Measurements from ENCODE around the gene GCHFR. TPM values are rescaled to one million over a fixed set of nuclear protein-coding genes. Genes with fewer than 3 reads are reported as not detected.

GCHFR gene
- total RNA-seq, 1 donor from 2014 or later = 2.8 TPM

DNA sequence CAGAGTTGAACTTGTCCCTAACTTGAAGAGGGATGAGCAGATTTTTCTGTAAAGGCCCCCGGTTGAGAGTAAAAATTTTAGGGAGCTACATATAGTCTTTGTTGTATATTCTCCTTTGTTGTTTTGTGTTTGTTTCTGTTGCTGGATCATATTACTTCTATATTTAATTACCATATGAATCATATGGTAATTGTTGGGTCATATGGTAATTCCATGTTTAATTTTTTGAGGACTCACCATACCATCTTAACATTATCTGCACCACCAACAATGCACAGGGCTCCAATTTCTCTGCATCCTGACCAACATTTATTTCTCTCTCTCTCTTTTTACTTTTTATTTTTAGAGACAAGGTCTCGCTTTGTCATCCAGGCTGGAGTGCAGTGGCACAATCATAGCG, 35.7 kb downstream of the GCHFR start:
- Histone ChIP-seq H3K79me2 (ENCODE audit: low read depth) (peaks cover 18% of the 10 kb centered on the region), H3K4me3 (no peak overlapping the region), H3K27ac (no peak overlapping the region), H3K4me1 (peaks cover 14% of the 10 kb centered on the region), H2AFZ (replicated peaks) (no peak overlapping the region), H3K4me2 (no peak overlapping the region), H3F3A (ENCODE audit: low read depth) (peaks cover 27% of the 10 kb centered on the region), H3K36me3 (no peaks in the 10 kb centered on the region), H3K9me3 (ENCODE audit: low read depth) (no peaks in the 10 kb centered on the region), H4K20me1 (ENCODE audit: low read depth) (peaks cover 4% of the 10 kb centered on the region), H3K9ac (no peak overlapping the region), H3K27me3 (no peaks in the 10 kb centered on the region)
- peak overlapping the region; percentile 52 for H3K4me3 Mint-ChIP-seq
- H3K4me1 Mint-ChIP-seq = peaks cover 43% of the 10 kb centered on the region
- peaks cover 12% of the 10 kb centered on the region for H3K36me3 Mint-ChIP-seq
- H3K27ac Mint-ChIP-seq = peak overlapping the region; percentile 93
- H3K9me3 Mint-ChIP-seq = no peaks in the 10 kb centered on the region
- H3K27me3 Mint-ChIP-seq (ENCODE audit: insufficient read depth, low read depth) = peaks cover 2% of the 10 kb centered on the region
- TF ChIP-seq EZH2phosphoT487 (IDR thresholded peaks at IDR 0.05) = no peak
- TF ChIP-seq, protein P1, sequence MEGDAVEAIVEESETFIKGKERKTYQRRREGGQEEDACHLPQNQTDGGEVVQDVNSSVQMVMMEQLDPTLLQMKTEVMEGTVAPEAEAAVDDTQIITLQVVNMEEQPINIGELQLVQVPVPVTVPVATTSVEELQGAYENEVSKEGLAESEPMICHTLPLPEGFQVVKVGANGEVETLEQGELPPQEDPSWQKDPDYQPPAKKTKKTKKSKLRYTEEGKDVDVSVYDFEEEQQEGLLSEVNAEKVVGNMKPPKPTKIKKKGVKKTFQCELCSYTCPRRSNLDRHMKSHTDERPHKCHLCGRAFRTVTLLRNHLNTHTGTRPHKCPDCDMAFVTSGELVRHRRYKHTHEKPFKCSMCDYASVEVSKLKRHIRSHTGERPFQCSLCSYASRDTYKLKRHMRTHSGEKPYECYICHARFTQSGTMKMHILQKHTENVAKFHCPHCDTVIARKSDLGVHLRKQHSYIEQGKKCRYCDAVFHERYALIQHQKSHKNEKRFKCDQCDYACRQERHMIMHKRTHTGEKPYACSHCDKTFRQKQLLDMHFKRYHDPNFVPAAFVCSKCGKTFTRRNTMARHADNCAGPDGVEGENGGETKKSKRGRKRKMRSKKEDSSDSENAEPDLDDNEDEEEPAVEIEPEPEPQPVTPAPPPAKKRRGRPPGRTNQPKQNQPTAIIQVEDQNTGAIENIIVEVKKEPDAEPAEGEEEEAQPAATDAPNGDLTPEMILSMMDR (IDR thresholded peaks at IDR 0.05) = no peak
- no peak for TF ChIP-seq EZH2 (IDR thresholded peaks at IDR 0.05)
- DNase-seq (ENCODE audit: low spot score) = no peak

DNA sequence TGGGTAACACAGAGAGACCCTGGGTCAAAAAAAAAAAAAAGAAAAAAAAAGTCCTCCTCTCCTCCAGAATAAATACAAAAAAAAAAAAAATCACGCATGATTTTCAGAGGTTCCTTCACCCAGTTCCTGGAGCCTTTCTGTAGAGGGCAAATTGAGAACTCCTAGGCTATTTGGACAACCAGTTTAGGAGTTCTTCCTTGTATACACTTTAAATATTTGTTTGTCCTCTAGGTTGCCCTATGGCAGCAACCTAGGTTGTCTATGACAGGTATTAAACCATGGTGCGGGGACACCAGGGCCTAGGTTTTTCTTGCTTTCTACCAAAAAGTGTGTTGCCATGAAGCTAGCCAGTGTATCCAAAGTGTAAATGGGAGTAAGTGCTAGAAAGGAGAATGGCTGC, 39.2 kb downstream of the GCHFR start:
- Mint-ChIP-seq H3K27me3 (ENCODE audit: insufficient read depth, low read depth) (peaks cover 2% of the 10 kb centered on the region), H3K36me3 (peaks cover 12% of the 10 kb centered on the region), H3K4me3 (no peak overlapping the region), H3K27ac (no peak overlapping the region), H3K4me1 (peaks cover 44% of the 10 kb centered on the region), H3K9me3 (no peaks in the 10 kb centered on the region)
- Histone ChIP-seq H3K9ac (no peak overlapping the region), H3K4me3 (no peak overlapping the region), H4K20me1 (ENCODE audit: low read depth) (peaks cover 4% of the 10 kb centered on the region), H3K9me3 (ENCODE audit: low read depth) (no peaks in the 10 kb centered on the region), H3K27me3 (no peaks in the 10 kb centered on the region), H2AFZ (replicated peaks) (no peak overlapping the region), H3K4me2 (no peak overlapping the region), H3K4me1 (peaks cover 17% of the 10 kb centered on the region), H3K79me2 (ENCODE audit: low read depth) (peaks cover 26% of the 10 kb centered on the region), H3F3A (ENCODE audit: low read depth) (peaks cover 33% of the 10 kb centered on the region), H3K27ac (no peak overlapping the region), H3K36me3 (no peaks in the 10 kb centered on the region)
- TF ChIP-seq EZH2phosphoT487 (IDR thresholded peaks at IDR 0.05) (no peak), EZH2 (IDR thresholded peaks at IDR 0.05) (no peak)
- TF ChIP-seq, protein P1 (IDR thresholded peaks at IDR 0.05) = no peak
- DNase-seq (ENCODE audit: low spot score) = no peak

DNA sequence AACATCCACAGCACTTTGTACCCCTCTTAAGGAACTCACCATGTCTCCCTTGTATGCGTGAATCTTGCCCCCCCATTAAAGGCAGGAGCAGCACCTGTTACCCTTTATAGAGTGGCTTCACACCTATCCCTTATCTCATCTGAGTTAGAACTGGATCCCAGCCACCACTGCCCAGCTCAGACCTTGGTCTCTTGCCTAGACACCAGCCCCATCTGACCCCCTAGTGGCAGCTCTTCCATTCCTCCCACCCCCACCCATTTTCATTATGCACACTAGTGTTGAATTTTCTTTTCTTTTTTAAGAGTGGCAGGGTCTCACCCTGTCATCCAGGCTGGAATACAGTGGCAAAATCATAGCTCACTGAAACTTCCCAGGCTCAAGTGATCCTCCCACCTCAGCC, 39.8 kb downstream of the GCHFR start:
- Histone ChIP-seq H3K9me3 (ENCODE audit: low read depth) (no peaks in the 10 kb centered on the region), H3K4me3 (no peak overlapping the region), H3K4me1 (peaks cover 13% of the 10 kb centered on the region), H3F3A (ENCODE audit: low read depth) (peaks cover 27% of the 10 kb centered on the region), H3K27me3 (no peaks in the 10 kb centered on the region), H3K9ac (no peak overlapping the region), H3K79me2 (ENCODE audit: low read depth) (peaks cover 22% of the 10 kb centered on the region), H2AFZ (replicated peaks) (no peak overlapping the region), H3K27ac (no peak overlapping the region), H4K20me1 (ENCODE audit: low read depth) (peaks cover 3% of the 10 kb centered on the region), H3K36me3 (no peaks in the 10 kb centered on the region), H3K4me2 (no peak overlapping the region)
- Mint-ChIP-seq H3K36me3 (peaks cover 12% of the 10 kb centered on the region), H3K9me3 (no peaks in the 10 kb centered on the region), H3K4me3 (no peak overlapping the region), H3K27me3 (ENCODE audit: insufficient read depth, low read depth) (peaks cover 2% of the 10 kb centered on the region), H3K4me1 (peaks cover 44% of the 10 kb centered on the region), H3K27ac (no peak overlapping the region)
- TF ChIP-seq EZH2 (IDR thresholded peaks at IDR 0.05) (no peak), EZH2phosphoT487 (IDR thresholded peaks at IDR 0.05) (no peak)
- TF ChIP-seq, protein P1 (IDR thresholded peaks at IDR 0.05) = no peak
- no peak for DNase-seq (ENCODE audit: low spot score)
